Right ventricle myocardium superior (tissue), 1 donor: ENCODE results near the gene PEPD. TPM values are rescaled to one million over a fixed set of nuclear protein-coding genes. Genes with fewer than 3 reads are reported as not detected.

Experiments used
- ATAC-seq: fragments of 200-7000 bp; cut with Tn5 transposase; one replicate; pipeline ENCODE4 v1.9.1; 2020; ENCODE audit warnings: mild to moderate bottlenecking; ENCODE audit not compliant: poor library complexity
- DNase-seq: peaks from one replicate; pipeline ENCODE4 v3.0.0-alpha.2; 2020
- intact Hi-C: fragments of 100-400 bp; cut with DNase I; formaldehyde crosslinking; loops from one replicate; pipeline ENCODE4 v1.11.2; 2022
- total RNA-seq: library from RNA; stranded (reverse); fragmentation: NEBNext Ultra II Directional; extraction: Animal tissue kit (Norgen Biotek cat#: 25700); gene quantifications from one replicate; pipeline ENCODE4 v1.2.1, GENCODE V29; 2021
- donor health status: DM: no; HTN: yes; CAD: no; lungs with severe emphysema.

The PEPD gene
- total RNA-seq, 1 donor from 2014 or later: 29.6 TPM

DNA sequence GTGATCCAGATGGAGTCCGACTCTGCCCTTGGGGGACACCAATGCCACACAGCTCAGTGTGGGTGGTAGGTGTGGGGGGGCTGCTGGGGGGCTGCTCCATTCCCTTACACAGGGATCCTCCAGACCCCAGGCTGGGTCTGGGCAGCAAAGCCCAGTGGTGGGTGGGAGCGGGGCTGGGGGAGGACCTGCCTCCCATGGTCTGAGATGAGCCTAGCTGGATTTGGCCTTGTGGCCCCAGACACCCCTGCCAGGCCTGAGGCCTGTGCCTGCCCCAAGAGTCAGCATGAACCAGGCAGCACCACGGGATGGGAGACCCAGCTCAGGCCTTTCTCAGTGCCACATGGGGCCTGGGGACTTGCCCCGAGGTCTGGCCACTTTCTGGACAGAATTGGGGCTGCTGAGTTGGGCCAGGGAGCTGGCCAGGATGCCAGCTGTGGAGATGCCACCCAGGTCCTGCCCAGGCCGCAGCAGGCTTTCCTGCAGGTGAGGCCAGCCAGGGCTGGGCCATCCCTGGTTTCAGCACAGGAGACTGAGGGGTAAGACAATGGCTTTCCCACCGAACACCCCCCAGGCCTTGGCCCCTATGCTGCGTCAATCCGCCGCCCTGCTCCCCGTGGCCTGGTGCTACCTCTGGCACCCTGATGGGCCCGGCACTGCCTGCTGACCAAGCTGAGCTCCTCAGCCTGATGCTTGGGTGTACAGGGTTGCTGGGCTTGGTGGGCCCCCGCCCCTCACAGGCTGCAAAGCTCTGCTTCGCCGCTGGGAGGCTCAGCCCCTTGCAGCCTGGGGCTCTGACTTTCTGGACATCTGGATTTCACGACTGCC is 123.8 kb downstream of the PEPD start:
- DNase-seq (peak; percentile 37), ATAC-seq (no peak)
- intact Hi-C loops: no loop called here

- ATAC-seq (no peak), DNase-seq (peak; percentile 47)
- intact Hi-C loops: no loop called here
Measured at GRCh38 chr19:33396701-33397535, 124.7 kb downstream of the PEPD start.

GRCh38 chr19:33395561-33396550 is 125.7 kb downstream of the PEPD start:
- peak; percentile 78 for DNase-seq
- intact Hi-C loops: no loop called here

DNA sequence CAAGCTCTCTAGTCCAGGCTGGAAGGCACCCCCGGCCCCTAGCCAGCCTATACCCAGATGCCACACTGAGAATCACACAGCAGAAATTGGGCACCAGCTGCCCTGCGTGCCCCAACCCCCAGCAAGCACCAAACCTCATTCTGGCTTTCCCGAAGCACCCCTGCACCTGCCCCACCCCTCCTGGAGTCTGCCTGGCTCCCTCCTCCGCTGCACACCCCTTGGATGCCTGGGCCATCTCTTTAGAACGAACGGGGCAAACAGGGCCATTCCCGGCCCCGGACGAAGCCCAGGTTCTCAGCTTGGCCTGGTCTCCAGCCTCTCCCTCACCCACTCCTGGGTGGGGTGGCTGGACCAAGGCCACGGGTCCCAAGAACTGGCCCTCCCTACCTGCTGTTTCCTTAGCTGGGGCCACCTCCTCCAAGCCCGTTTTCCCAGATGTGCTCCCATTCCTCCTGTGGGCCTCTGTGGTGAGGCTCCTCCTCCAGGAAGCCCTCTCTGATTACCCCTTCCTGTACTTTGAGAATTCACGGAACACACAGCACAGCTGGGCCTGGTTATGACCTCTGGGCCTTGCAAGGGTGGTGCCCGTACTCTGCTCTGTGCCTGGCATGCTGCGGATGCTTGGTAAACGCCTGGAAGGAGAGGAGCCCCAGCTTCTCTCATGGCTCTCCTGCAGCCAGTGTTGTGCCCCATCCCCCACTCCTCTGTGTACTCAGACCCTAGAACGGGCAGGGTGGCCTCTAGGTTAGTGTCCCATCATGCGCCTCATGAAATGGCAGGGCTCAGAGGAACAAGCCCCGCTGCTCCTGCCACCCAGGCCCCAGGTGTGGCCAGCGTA is 126.6 kb downstream of the PEPD start:
- DNase-seq: peak; percentile 46
- ATAC-seq: no peak
- intact Hi-C loops: no loop called here

More at GRCh38 chr19:33395561-33396550, 125.7 kb downstream of the PEPD start:
- no peak for ATAC-seq

DNA sequence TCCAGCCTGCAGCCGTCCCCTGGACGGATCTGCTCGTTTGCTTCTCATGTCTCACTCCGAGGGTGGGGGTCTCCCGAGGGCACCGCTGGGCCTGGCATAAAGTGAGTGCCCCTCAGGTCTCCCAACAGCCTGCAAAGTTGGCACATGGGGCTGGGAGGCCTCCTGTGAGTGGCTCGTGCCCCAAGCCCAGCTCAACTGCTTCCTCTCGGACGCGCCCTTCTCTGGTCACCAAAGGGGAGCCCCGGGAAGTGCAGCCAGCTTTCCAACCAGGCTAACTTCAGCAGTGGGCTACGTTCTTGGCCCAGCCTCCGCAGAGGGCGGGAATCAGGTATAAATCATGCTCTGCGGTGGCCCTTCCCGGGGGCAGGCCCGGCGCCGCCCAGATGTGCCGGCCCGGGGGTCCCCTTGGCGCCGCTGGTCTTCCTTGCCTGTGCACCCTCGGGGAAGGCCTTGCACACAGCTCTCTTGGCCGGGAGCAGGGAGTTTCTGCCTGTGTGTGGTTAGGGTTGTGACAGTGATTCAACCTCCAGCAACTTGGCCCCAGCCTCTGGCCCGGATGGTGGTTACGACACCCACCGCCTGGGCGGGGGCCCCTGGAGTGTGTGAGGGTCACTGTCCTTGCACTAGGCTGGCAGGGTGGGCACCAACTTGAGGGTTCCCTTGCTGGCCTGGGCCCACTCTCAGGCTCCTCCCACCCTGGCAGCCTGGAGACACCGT is 127.4 kb downstream of the PEPD start:
- ATAC-seq (peak; percentile 48), DNase-seq (peak; percentile 84)
- intact Hi-C loops: no loop called here

GRCh38 chr19:33393286-33394005 is 128.1 kb downstream of the PEPD start:
- DNase-seq (peak; percentile 49), ATAC-seq (no peak)
- intact Hi-C loops: no loop called here

DNA sequence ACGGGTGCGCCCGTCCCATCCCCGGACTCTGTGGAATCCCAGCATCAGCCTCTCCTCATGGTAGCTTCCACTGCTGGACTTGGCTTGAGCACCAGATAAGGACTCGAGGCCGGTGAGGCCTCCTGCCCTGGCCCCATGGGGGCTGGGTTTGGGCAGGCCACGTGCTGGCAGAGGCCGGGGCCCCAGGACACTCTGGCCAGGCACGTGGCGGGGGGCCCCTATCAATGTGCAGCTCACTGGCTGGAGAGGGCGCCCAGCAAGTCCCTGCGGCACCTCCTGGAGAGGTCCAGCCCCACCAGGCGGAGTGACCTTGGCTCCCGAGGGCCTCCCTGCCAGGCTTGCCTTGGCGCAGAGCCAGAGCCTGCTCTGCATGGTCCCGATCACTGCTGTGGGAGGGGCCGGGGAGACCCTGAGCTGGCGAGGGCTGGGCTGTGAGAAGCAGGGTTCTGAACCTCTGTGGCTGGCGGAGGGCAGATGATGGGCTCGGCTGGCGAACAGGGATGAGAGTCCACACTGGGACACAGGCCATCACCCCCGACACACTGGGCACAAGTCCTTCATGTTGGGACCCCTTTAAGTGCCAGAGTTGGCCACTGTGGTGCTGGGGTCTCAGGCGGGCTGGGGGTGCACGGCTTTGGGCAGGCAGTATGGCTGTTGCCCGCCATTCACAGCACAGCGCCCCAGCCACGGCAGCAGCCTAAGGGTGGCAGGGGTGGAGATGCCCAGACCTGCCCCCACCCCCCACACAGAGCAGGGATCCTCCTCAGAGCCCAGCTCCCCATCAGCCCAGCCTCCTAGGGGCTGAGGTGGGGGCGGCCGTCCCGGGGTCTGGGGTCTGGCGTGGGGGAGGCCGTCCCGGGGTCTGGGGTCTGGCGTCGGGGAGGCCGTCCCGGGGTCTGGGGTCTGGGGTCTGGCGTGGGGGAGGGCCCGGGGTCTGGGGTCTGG is 129.0 kb downstream of the PEPD start:
- DNase-seq (peak; percentile 68), ATAC-seq (no peak)
- intact Hi-C loops: no loop called here

- DNase-seq (peak; percentile 37), ATAC-seq (no peak)
- intact Hi-C loops: no loop called here
Measured at GRCh38 chr19:33391631-33392249, 129.9 kb downstream of the PEPD start.

DNA sequence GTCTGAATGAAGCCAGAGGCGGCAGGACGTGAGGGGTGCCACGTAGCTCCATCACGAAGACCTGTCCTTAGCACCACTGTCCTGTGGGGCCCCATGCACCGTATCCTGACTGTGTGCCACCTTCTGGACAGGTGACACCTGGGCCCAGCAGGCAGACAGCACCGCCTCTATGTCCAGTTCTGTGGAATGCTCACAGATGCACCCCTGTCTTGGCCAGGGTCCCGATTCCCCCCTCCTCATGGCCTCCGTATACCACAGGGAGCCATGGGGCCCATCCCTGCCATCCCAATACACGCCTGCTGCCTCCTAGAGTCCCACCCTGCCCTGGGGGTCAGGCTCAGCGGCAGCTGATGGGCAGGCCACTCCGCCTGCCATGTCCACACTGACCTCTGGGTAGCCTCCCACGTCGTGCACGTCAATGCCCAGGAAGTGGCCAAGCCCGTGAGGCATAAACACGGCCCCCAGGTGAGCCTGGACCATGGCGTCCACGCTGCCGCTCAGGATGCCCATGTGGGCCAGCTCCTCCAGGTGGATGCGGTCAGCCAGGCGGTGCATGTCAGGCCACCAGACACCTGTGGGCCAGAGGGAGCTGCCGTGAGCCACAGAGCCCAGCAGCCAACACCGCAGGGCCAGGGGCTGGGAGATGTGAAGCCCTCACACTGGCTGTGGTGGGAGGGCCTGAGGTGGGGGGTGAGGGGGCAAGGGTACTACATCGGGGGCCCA is 130.5 kb downstream of the PEPD start:
- DNase-seq (peak; percentile 46), ATAC-seq (no peak)
- intact Hi-C loops: no loop called here

DNA sequence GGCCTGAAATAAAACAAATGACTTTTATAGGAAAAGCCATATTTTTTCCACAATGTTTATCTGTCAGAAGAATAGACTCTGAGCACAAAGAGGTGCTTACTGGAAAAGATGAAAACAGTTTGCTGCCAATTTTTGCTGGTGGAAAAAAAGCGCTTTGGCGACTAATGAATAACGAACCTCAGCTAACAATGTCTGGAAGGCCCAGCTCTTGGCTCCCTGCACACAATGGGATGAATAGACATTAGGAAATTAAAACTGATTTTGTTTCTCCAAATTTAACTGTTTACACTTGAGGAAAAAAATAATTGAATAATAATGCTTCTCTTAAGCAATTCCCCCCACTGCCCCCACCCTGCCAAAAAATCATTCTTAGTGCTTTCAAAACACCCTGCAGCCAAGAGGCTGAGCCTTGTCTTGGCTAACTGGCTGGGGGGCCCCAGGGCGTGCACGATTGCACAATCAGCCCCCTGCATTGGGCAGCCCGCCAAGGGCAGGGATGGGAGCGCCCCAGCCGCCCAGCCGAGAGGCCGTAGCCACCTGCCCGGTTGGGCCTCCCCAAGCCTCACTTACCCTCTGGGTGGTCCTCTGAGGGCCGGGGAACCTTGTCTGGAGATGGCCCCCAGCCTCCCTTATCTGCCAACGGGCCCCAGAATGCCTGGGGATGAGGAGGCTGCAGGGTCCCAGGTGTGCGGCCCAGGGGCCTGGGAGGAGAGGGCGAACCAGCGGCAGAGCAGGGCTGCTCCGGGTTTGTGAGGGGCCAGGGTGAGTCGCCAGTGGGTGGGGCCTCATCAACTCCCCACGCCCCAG is 131.3 kb downstream of the PEPD start:
- DNase-seq: peak; percentile 84
- intact Hi-C loops: no loop called here
- peak; percentile 13 for ATAC-seq

DNA sequence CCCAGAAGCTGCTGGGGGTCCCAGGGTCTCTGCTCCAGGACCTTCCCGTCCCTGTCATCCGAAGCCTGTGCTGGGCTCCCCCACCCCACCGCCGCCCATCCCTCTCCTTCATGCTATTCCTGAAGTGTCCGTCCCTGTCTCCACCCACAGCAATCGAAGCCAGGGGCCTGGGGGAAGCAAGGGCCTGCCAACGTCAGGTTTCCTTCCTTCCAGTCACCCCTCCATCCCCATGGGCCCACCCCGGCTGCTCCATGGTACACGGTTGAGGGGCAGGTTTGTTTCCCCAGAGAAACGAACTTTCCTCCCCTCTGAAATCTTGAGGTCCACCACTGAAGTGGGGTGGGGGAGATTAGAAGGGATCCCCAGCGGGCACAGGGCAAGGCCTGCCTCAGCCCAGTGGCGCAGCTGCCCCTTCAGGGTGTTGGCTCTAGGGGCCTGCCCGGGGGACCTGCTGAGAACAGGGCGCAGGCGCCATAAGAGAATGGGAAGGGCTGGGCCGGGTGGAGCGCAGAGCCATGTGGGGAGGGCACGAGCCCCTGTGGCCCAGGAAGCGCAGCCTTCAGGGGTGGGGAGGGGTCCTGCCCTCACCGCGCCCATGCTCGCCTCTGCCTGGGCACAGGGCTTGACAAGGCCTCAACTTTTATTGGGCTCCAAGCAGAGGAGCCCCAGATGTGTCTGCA is 132.0 kb downstream of the PEPD start:
- DNase-seq (peak; percentile 54), ATAC-seq (no peak)
- intact Hi-C loops: no loop called here

GRCh38 chr19:33388725-33389420 is 132.7 kb downstream of the PEPD start:
- peak; percentile 58 for ATAC-seq
- DNase-seq: peak; percentile 78
- intact Hi-C loops: no loop called here
